HL-60/S4 treated with phorbol 12-myristate 13-acetate at 8.2 ng/mL for 4 days and 3 days (cell line): ENCODE results near the gene FAM193A.
"Not testable (repeated sequence)": the region's sequence is repeated elsewhere in the genome, so short reads cannot be mapped to it uniquely, and the experiment has no call there.

Experiments used
- in situ Hi-C: fragments of 300-500 bp; cut with MboI; formaldehyde crosslinking; loops from 2 replicates; pipeline ENCODE4 v1.15.0; 2022; ENCODE audit warnings: low sequenced_read_pairs

FAM193A gene

DNA sequence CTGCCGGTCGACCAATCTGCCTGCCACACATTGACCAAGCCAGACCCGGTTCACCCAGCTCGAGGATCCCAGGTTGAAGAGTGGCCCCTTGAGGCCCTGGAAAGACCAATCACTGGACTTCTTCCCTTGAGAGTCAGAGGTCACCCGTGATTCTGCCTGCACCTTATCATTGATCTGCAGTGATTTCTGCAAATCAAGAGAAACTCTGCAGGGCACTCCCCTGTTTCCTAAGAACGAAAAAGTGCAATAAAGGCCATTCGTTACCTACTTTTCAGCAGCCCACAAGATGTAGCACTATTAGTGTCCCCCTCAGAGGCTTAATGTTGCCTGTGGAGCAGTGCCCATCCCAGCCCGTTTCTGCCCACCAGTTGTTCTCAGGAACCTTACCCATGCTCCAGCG, 22.3 kb upstream of the FAM193A start:
- in situ Hi-C loops = not testable (repeated sequence)

DNA sequence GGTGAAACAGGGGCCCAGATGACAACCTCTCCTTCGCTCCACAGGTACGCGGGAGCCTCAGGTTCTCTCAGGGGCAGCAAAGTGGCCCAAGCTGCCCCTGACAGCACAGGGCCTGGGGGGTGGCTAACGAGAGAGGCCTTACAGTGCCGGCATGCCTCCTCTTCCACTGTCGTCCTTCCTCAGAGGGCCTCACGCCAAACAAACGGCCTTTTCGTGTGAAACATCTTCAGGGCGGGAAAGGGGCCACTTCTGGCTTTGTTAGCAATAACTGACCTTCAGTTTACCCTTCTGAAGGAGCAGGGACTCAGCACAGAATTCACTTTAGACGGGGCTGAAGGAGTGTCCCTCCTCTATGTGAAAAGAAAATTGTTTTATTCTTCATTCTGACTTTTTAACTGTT, 21.5 kb upstream of the FAM193A start:
- in situ Hi-C loops = not testable (repeated sequence)

DNA sequence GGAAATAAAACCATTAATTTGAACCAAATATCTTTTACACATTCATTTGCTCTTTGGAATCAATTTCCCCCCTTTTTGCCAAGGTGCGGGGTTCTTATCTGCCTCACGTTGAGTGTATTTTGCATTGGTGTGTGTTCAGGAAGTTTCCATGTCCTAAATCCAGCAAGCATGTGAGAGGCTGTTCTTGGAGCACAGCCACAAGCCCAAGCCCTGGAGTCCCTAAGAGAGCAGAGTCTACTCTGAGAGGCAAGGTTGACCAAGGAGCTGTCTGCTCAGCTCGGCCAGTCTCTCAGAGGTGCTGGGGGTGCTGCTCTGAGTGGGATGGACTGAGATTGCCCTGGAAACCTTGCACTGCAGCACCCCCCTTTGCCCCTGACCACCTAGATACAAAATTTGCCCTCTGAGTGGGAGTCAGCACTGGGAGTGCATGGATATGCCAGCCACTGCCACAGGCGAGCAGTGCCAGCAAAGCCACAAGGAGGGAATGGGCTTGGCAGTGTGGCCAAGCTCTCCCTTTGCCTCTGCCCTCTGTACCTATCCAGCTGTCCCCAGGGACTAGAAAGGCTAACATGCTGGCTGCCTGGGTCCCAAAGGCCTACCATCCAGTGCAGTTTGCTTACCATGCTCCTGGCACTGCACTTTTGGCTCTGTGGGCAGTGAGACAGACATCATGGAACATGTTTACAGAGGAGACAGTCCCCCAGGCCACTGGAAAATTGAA, 20.5 kb upstream of the FAM193A start:
- in situ Hi-C loops = no loop called here

DNA sequence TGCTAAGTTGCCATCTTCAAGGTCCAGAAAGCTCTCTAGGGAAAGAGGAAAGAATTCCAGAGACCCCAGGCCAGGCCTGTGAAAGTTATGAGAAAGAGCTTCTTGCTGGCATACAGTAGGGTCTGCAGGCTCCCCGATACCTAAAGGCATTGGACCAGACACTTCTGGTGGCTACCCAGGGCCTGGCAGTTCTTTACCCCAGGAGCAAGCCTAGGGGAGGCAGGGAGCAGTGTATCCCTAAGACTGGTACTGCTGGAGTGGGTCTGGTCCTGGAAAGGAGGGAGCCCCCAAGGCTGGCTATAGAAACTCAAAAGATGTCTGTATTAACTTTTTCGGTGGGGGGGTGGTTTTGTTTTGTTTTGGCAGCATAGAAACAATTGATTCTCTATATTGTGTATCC, 19.8 kb upstream of the FAM193A start:
- in situ Hi-C loops = no loop called here

DNA sequence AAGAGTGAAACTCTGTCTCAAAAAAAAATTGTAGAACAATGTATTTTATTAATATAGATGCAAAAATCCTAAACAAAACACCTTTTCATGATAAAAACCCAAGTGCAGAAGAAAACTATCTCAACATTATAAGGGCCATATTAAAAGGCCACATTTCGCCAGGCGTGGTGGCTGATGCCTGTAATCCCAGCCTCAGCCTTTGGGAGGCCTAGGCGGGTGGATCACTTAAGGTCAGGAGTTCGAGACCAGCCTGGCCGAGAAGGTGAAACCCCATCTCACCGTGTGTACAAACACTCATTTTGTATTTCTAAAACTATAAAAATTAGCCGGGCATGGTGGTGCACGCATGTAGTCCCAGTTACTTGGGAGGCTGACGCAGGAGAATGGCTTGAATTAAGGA, 9.9 kb upstream of the FAM193A start:
- in situ Hi-C loops = no loop called here

DNA sequence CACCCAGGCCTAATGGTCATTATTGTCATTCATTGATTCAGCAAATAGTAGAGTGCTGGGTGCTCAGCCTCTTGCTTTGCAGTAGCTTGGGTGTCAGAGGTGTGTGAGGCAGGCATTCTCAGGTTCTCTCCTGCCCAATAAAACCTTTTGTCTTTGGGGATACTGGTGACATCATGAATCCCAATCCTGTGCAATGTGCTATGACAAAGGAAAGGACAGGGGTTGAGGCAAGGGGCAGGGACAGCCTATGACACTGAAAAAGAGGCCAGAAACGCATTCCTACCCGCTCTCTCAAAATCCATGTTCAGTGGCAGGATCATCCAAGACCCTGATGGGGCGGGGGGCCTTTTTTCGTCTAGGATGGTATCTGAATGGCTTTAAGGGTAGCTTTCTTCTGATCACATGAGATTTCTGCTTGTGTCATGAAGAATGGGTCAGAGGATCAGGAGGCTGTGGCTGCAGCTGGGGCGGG, 1.5 kb upstream of the FAM193A start:
- in situ Hi-C loops = no loop called here

DNA sequence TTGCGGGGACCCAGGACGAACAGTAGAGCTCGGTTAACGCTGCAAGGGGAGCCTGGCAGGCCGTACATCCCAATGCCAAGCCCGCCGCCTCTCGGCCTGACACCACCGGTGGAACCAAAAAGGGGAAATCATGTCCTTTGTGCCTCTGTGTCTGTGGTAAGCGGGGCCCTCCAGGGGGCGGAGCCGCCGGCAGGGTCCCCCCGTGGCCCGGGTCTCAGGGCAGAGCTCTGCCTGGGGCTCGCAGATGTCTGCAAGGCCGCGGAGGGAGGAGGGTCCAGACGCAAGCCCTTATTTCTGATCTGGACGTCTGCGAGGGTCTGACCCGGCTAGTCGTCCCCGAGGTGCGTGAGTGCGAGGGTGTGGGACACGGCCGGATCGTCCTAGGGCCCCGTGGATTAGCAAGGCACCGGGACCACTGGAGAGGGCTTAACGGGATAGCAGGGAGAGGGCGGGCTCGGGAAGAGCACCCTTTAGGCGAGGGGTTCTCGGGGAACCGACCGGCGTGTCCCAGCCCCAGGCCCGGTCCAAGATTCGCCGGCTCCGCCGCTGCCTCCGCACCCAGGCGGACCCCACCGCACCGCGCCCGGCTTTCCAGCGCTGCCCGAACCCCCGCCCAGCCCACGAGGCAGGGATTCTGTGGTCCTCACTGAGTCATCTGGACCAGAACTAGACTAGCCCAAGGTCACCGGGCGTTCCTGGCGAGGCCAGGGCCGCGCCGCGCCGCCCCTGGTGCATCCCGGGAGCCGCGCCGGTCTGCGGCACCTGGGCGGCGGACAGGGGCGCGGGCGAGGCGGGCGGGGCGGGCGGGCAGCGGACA, 863 bp upstream of the FAM193A start:
- in situ Hi-C loops = no loop called here

DNA sequence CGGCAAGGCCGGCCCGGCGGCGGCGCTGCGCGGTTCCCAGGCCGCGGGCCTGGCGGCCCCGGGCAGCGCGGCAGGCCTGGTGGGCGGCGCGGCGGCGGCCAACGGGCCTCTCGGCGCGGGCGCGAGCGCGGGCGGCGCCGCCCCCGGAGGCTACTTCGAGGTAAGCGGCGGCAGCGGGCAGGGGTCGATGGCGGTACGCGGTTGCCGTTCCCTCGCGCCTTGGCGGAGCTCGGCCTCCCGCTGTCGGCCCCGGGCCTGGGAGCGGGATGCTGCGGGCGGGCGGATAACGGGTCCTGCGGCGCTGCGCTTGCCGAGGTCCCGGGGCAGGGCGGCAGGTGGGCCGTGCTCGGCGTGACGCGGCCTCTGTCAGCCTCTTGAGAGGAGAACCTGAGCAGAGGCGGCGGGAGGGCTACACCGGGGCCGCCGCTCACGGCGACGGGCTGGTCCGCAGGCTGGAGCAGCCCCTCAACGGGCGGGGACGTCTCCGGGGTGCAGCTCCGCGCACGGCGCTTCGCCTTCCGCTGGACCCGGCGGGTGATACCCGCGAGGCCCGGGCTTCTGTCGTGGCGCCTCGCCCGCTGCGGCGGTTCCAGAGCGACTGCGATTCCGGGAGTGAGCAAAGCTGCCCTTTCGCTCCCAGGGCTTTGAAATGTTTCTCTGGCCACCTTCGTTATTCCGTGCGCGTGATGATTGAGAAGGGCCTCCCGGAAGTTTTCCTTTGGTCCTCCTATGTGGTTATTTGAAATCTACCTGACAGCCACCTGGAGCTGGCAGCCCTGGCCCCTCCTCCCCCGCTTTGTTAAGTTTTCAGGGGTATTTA, 774 bp downstream of the FAM193A start:
- in situ Hi-C loops = no loop called here

DNA sequence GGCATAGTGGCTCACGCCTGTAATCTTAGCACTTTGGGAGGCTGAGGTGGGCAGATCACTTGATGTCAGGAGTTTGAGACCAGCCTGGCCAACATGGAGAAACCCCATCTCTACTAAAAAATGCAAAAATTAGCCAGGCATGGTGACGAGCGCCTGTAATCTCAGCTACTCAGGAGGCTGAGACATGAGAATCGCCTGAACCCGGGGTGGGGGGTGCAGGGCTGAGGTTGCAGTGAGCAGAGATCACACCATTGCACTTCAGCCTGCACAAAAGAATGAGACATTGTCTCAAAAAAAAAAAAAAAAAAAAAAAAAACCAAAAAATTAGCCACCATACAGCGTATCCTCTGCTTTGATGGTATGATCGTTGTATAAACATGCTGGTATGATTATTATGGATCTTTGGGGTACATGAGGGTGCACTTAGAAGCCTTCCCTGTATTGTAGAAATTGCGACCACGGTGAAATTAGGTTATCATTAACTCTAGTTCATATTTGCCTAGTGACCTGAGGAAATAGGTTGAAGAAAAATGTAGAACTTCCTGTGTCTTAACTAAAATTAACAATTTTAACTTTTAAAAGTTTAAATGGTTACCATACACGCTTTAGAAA, 7.2 kb downstream of the FAM193A start:
- in situ Hi-C loops = not testable (repeated sequence)

DNA sequence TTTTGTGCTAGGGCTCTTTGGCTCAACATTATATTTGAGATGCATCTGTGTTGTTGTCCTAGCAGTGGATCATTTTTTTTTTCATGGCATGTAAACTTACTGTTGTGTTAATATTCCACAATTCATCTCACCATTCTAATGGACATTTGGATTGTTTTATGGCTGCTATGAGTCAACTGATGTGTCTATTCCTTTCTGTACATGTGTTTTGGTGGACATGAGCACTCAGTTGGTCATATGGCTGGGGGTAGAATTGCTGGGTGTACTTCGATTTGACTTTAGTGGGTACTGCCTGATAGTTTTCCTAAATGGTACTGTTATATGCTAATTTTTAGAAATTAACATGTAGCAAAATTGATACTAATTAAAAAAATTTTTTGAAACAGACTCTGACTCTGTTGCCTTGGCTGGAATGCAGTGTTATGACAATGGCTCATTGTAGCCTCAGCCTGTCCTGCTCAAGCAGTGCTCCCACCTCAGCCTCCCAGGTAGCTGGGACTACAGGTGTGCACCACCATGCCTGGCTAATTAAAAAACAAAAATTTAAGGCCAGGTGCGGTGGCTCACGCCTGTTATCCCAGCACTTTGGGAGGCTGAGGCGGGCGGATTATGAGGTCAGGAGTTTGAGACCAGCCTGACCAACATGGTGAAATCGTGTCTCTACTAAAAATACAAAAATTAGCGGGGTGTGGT, 9.0 kb downstream of the FAM193A start:
- in situ Hi-C loops = no loop called here

DNA sequence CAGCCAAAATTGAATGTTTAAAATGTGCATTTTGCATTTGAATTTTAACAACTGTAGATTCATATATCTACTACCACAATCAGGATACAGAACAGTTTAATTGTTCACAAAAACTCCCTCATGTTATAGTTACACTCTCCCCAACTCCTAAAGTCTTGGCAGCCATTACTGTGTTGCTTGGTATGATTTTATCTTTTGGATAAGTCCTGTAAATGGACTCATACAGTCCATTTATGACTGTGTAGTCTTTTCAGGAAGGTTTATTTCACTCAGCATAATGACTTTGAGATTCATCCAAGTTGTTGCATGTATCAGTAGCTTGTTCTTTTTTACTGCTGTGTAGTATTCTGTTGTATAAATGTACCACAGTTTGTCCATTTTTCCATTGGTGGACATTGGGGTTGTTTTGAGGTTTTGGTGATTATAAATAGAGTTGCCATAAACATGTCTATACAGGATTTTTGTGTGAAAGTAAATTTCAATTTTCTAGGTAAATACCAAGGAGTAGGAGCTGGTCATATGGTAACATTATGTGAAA, 9.9 kb downstream of the FAM193A start:
- in situ Hi-C loops = no loop called here

DNA sequence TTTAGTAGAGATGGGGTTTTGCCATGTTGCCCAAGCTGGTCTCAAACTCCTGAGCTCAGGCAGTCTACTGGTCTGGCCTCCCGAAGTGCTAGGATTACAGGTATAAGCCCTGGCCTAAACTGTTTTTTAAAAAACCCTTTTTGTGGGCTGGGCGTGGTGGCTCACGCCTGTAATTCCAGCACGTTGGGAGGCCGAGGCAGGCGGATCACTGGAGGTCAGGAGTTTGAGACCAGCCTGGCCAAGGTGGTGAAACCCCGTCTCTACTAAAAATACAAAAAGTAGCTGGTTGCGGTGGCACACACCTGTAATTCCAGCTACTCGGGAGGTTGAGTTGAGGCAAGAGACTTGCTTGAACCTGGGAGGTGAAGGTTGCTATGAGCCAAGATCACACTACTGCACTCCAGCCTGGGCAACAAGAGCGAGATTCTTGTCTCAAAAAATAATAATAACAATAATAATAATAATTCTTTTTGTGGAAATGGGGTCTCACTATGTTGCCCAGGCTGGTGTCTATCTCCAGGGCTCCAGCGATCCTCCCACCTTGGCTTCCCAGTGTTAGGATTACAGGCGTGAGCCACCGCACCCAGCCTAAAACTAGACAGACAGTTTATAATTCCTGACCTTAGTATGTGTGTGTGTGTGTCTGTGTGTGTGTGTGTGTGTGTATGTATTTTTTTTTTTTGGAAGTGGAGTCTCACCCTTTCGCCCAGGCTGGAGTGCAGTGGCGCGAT, 10.7 kb downstream of the FAM193A start:
- in situ Hi-C loops = not testable (repeated sequence)

DNA sequence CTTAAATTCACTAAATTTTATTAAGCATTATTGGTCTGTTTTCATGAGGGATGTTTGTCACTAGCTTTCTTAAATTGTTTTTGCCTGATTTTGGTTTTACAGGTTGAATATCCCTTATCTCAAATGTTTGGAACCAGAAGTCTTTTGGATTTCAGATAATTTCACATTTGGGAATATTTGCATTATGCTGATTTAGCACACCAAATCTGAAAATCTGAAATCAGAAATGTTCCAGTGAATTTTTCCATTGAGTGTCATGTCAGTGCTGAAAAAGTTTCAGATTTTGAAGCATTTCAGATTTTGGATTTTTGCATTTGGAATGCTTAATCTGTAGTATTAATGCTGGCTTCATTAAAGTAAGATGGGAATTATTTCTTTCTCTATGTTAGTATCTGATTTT, 14.7 kb downstream of the FAM193A start:
- in situ Hi-C loops = no loop called here

DNA sequence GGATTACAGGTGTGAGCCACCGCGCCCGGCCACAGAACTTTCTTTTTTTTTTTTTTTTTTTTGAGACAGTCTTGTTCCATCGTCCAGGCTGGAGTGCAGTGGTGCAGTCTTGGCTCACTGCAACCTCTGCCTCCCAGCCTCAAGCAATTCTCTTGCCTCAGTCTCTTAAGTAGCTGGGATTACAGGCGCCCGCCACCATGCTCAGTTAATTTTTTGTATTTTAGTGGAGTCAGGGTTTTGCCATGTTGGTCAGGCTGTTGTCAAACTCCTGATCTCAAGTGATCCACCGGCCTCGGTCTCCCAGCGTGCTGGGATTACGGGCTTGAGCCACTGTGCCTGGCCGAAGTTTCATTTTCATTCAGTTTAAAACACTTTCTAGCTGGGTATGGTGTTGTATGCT, 16.4 kb downstream of the FAM193A start:
- in situ Hi-C loops = no loop called here

DNA sequence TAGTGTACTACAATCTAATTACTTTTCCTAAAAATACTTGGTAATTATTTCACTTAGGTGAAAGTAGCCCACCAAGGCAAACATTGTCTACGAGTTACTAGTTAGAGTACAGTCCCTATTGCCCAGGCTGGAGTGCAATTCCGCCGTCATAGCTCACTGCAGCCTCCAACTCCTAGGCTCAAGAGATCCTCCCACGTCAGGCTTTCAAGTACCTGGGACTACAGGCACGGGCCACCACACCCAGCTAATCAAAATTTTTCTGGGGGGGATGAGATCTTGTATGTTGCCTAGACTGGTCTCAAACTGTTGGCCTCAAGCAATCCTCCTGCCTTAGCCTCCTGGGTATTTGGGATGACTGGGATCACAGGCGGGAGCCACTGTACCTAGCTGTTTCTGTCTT, 21.9 kb downstream of the FAM193A start:
- in situ Hi-C loops = no loop called here

DNA sequence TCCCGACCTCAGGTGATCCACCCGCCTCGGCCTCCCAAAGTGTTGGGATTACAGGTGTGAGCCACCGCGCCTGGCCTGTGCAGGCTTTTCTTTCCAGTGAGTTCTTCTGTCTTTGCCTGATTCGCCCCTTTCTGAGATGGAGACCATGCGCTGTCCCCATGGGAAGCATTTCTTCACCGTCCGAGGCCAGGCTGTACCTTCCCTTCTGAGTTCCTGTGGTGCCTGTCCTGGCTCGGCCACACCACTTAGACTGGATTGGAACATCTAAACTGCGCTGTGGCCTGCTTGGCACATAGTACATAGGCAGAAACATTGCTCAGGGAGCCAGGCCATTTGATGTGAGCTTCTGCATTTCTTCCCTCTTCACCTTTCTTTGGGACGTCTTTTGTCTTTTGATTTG, 23.7 kb downstream of the FAM193A start:
- in situ Hi-C loops = no loop called here

DNA sequence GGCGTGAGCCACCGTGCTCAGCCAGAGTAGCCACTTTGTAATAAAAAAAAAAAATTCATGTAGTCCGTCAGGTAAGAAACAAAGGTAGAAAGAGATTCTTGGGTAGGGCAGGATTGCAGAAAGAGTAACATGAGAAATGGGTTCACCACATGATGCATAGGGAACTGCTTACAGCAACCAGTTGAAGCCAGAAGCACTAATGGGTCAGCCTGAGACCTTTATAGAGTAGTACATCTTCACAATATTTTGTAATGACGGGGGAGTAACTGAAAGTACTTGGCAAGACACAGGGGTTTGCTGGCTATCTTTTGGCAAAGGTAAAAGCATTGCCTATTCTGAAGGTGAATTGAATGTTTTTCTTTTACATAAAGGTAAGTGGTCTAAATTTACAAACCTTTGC, 29.1 kb downstream of the FAM193A start:
- in situ Hi-C loops = no loop called here

DNA sequence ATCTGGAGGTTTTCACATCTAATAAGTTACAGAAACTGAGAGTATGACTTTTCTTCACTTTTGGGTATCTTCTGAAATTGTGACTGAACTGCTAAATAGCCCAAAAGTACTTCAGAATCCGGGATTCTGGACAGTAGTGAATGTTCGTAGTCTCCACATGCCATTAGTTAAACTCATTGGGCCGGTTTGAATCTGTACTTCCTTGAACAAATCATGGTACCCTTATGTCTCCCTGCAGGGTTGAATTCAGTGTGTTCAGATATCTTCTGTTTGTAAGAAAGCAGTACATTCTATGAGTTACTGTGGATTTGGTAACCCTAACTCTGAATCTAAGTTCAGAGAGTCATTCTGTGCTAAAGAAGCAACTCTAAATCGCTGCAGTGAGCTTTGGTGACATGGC, 33.6 kb downstream of the FAM193A start:
- in situ Hi-C loops = no loop called here

DNA sequence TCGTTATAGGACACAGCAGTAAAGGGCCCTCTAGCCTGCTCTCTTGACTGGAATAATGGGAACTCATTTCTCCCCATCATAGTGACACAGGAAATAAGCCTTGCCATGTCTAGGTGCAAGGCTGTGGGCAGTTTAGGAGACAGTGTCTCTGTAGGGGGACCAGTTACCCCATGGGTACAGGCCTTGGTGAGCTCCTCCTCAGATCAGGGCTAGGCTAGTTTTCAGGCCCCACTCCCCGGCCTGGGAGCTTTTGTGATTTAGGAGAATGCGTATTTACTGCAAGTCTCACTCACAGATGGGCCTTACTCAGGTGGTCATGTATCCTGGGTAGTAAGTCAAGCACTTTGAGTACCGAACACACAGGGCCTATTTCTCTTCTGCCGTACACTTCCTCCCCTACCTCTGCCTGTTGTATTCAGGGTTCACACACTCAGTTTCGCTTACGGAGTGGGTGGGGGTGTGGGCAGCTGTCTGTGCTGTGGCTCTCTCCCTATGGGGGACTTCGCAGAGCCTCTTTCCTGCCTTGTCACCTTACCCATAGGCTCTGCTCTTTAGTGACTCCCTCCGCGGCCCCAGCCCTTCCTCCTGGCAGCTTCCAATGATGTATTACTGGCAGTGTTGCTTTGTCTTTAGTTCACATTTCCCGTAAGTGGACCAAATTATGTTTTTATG, 34.2 kb downstream of the FAM193A start:
- in situ Hi-C loops = no loop called here
